Glutamatergic neuron (in vitro differentiated cells): ENCODE results near the gene ZBTB46. TPM values are rescaled to one million over a fixed set of nuclear protein-coding genes. Genes with fewer than 3 reads are reported as not detected.
A peak's percentile ranks its signal among the peaks of the same experiment; 100 is the strongest.

ENCODE experiments used
- DNase-seq: peaks from one replicate; pipeline ENCODE4 v3.0.0; 2022
- H3K27ac Mint-ChIP-seq: one replicate; pipeline ENCODE4 v1.8.0; 2020; ENCODE audit warnings: mild to moderate bottlenecking, mixed read lengths, inconsistent platforms; ENCODE audit not compliant: unreplicated experiment
- H3K27me3 Mint-ChIP-seq: one replicate; pipeline ENCODE4 v1.8.0; 2020; ENCODE audit warnings: mild to moderate bottlenecking, moderate library complexity, mixed read lengths, inconsistent platforms; ENCODE audit not compliant: unreplicated experiment
- H3K36me3 Mint-ChIP-seq: one replicate; pipeline ENCODE4 v1.8.0; 2020; ENCODE audit warnings: mild to moderate bottlenecking, mixed read lengths, inconsistent platforms; ENCODE audit not compliant: unreplicated experiment
- H3K4me1 Mint-ChIP-seq: one replicate; pipeline ENCODE4 v1.8.0; 2020; ENCODE audit warnings: mild to moderate bottlenecking, low read depth, mixed read lengths, inconsistent platforms; ENCODE audit not compliant: unreplicated experiment
- H3K4me3 Mint-ChIP-seq: one replicate; pipeline ENCODE4 v1.8.0; 2020; ENCODE audit warnings: mild to moderate bottlenecking, mixed read lengths, inconsistent platforms; ENCODE audit not compliant: unreplicated experiment
- H3K9me3 Mint-ChIP-seq: one replicate; pipeline ENCODE4 v1.8.0; 2020; ENCODE audit warnings: mild to moderate bottlenecking, moderate library complexity, mixed read lengths, inconsistent platforms; ENCODE audit not compliant: unreplicated experiment
- total RNA-seq: library from RNA; stranded (reverse); fragmentation: NEBNext Ultra II Directional; extraction: Animal tissue kit (Norgen Biotek cat#: 25700); gene quantifications from one replicate; pipeline ENCODE4 v1.2.1, GENCODE V29; 2021; ENCODE audit not compliant: unreplicated experiment
- TF ChIP-seq, protein P1 (sequence below): fragments of 200-600 bp; sonication (generic); IDR thresholded peaks from one replicate; pipeline ENCODE4 v1.5.0; 2021; ENCODE audit not compliant: partially characterized antibody, unreplicated experiment

Gene ZBTB46
- total RNA-seq, 1 donor from 2014 or later = 94.4 TPM

DNA sequence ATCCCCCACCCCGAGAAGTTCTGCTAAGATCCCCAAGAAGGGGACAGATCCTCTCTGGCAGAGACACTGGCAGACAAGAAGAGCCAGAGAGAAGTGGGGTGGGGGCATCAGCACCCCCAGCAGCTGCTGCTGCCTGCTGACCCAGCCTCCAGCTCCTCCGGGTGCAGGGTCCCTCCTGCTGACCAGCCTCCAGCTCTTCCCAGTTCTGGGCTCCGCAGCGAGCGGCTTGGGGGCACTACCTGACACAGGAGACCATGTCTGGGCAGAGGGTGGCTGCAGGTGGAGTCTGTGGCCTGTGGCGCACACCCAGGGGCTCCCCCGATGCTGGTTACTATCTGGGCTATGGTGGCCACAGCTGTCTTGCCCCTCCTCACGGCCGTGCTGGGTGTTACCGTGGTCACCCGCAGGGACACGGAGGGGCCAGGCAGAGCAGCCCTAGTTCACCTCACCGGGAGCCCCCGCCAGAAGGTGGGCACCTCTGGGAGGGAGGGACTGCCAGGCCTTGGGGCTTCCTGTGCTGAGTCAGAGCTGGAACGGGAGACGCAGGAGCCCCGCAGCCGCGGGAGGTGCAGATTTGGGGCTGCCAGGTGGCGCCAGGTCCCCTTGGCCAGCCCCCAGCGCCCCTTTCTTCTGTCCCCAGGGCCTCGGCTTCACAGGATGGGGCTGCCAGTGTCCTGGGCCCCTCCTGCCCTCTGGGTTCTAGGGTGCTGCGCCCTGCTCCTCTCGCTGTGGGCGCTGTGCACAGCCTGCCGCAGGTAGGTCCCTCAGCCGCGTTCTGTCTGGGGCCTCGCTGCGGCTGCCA is 94.0 kb downstream of the ZBTB46 start:
- Mint-ChIP-seq H3K27me3 (peaks cover 11% of the 10 kb centered on the region), H3K27ac (no peak overlapping the region), H3K4me1 (peaks cover 5% of the 10 kb centered on the region), H3K9me3 (peaks cover 8% of the 10 kb centered on the region), H3K4me3 (no peak overlapping the region), H3K36me3 (no peaks in the 10 kb centered on the region)
- TF ChIP-seq, protein P1, sequence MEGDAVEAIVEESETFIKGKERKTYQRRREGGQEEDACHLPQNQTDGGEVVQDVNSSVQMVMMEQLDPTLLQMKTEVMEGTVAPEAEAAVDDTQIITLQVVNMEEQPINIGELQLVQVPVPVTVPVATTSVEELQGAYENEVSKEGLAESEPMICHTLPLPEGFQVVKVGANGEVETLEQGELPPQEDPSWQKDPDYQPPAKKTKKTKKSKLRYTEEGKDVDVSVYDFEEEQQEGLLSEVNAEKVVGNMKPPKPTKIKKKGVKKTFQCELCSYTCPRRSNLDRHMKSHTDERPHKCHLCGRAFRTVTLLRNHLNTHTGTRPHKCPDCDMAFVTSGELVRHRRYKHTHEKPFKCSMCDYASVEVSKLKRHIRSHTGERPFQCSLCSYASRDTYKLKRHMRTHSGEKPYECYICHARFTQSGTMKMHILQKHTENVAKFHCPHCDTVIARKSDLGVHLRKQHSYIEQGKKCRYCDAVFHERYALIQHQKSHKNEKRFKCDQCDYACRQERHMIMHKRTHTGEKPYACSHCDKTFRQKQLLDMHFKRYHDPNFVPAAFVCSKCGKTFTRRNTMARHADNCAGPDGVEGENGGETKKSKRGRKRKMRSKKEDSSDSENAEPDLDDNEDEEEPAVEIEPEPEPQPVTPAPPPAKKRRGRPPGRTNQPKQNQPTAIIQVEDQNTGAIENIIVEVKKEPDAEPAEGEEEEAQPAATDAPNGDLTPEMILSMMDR = no peak
- peak; percentile 33 for DNase-seq

DNA sequence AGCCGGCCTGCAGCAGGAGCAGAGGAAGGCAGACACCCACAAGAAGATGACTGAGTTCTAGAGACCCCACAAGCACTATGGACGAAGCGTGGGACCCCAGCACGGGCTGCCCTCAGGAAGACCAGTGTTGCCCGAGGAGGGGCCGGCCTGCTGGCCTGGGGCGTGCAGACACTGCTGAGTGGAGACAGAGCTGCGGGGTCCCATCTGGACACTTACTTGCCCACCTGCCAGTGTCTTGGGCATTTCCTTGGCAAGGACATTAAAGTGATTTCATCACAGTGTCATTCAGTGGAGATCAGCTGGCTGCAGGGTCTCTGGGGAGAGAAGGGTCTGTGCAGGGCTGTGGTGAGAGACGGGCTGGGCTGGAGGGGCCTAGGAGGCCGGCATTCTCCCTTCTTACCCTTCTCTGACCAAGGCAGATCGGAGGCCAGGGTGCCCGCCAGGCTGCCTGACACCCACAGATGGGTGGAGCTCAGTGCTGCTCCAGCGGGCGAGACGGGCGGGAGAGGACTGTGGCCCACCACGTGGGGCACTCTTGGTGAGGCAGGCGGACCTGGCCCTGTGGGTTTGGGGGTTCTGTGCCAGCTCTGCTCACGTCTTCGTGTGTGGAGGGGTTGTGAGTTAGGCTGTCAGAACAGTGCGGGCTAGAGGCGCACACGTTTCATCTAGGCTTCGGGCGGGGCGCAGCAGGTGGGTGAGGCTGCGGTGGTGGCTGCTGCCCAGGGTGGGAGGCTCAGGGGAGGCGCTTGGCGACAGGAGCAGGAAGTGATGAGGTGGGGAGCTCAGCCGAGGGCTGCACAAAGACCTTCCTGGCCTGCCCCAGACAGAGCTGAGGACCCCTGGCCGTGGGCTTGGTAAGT is 95.0 kb downstream of the ZBTB46 start, which contains the start of gene LIME1:
Gene LIME1 (plus strand): TSS at position 806 of the 860 bp plus-strand sequence. CDS start 886 bp downstream, outside the sequence.
- peak within 1 kb of the TSS; percentile 66 for H3K27ac Mint-ChIP-seq
- peaks cover 8% of the 10 kb centered on the region for H3K9me3 Mint-ChIP-seq
- DNase-seq = peak; percentile 69
- H3K4me3 Mint-ChIP-seq = peak within 1 kb of the TSS; percentile 72
- H3K27me3 Mint-ChIP-seq = peaks cover 11% of the 10 kb centered on the region
- peaks cover 5% of the 10 kb centered on the region for H3K4me1 Mint-ChIP-seq
- no peaks in the 10 kb centered on the region for H3K36me3 Mint-ChIP-seq
- TF ChIP-seq, protein P1 = no peak

DNA sequence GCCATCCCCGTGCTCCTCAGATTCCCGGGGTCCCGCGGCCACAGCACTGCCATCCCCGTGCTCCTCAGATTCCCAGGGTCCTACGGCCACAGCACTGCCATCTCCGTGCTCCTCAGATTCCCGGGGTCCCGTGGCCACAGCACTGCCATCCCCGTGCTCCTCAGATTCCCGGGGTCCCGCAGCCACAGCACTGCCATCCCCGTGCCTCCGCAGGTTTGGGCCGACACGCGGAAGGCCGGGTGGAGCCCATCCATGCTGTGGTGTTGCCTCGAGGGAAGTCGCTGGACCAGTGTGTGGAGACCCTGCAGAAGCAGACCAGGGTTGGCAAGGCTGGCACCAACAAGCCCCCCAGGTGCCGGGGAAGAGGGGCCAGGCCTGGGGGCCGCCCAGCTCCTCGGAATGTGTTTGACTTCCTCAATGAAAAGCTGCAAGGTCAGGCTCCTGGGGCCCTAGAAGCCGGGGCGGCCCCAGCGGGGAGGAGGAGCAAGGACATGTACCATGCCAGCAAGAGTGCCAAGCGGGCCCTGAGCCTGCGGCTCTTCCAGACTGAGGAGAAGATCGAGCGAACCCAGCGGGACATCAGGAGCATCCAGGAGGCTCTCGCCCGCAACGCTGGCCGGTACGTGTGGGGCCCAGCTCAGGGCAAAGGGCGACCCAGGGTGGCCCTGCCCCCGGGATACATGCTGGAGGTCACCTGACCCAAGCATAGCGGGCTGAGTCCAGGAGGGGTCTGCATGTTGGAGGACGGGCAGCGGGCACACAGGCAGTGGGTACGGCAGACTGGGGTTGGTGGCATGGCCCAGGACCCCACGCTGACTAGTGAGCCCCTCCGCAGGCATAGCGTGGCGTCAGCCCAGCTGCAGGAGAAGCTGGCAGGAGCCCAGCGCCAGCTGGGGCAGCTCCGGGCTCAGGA is 95.9 kb downstream of the ZBTB46 start:
- H3K9me3 Mint-ChIP-seq = peaks cover 8% of the 10 kb centered on the region
- no peak overlapping the region for H3K27ac Mint-ChIP-seq
- H3K27me3 Mint-ChIP-seq = peaks cover 11% of the 10 kb centered on the region
- peaks cover 5% of the 10 kb centered on the region for H3K4me1 Mint-ChIP-seq
- H3K36me3 Mint-ChIP-seq = no peaks in the 10 kb centered on the region
- H3K4me3 Mint-ChIP-seq = no peak overlapping the region
- TF ChIP-seq, protein P1 = no peak
- DNase-seq = no peak

DNA sequence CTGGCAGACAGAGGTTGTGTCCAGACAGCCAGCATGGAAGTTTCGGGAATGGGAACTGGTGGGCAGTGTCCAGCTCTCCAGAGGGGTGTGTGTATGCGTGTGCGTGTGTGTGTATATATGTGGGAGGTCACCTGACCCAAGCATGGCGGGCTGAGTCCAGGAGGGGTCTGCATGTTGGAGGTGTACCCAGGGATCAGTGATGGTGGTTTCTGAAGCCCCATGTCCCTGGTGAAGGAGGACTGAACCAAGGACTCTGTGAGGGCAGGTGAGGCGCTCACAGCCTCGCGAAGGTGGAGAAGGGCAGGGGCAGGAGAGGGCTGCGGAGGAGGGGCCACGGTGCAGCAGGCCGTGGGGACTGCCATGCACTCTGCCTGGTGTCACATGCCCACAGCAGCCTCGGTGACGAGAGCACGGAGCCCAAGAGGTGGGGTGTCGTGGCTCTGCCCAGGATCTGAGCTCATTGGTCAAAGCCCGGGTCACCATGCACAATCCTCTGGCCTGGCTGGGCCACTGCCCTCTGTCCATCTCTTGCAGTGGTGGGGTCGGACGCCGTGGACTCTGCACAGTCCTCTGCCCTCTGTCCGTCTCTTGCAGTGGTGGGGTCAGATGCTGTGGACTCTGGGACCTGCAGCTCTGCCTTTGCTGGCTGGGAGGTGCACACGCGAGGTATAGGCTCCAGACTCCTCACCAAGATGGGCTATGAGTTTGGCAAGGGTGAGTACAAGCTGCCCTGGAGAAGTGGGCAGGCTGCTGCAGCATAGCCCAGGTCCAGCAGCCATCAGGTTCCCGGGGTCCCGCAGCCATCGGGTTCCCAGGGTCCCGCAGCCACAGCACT is 96.7 kb downstream of the ZBTB46 start:
- H3K36me3 Mint-ChIP-seq = peaks cover 3% of the 10 kb centered on the region
- H3K27ac Mint-ChIP-seq = no peak overlapping the region
- peaks cover 8% of the 10 kb centered on the region for H3K9me3 Mint-ChIP-seq
- H3K27me3 Mint-ChIP-seq = peaks cover 11% of the 10 kb centered on the region
- H3K4me1 Mint-ChIP-seq = peaks cover 5% of the 10 kb centered on the region
- H3K4me3 Mint-ChIP-seq = no peak overlapping the region
- DNase-seq = no peak
- TF ChIP-seq, protein P1 = no peak
